Type B pancreatic cell (in vitro differentiated cells): Measurements from ENCODE around the gene DMAC1. TPM values are rescaled to one million over a fixed set of nuclear protein-coding genes. Genes with fewer than 3 reads are reported as not detected.

ENCODE experiments used
- DNase-seq: peaks from one replicate; pipeline ENCODE4 v3.0.0; 2021; ENCODE audit warnings: mixed read lengths; ENCODE audit not compliant: unreplicated experiment; ENCODE audit errors: extremely low spot score
- H3K27ac Mint-ChIP-seq: 2 replicates; pipeline ENCODE4 v1.8.0; 2021; ENCODE audit warnings: mild to moderate bottlenecking, mixed read lengths
- H3K27me3 Mint-ChIP-seq: 2 replicates; pipeline ENCODE4 v1.8.0; 2021; ENCODE audit warnings: mixed read lengths
- H3K36me3 Mint-ChIP-seq: 2 replicates; pipeline ENCODE4 v1.8.0; 2021; ENCODE audit warnings: mixed read lengths
- H3K4me1 Mint-ChIP-seq: one replicate; pipeline ENCODE4 v1.8.0; 2021; ENCODE audit warnings: mixed read lengths; ENCODE audit not compliant: unreplicated experiment
- H3K4me3 Mint-ChIP-seq: 2 replicates; pipeline ENCODE4 v1.8.0; 2021; ENCODE audit warnings: mild to moderate bottlenecking, mixed read lengths
- H3K9me3 Mint-ChIP-seq: 2 replicates; pipeline ENCODE4 v1.8.0; 2021; ENCODE audit warnings: mixed read lengths
- CTCF ChIP-seq: fragments of 200-600 bp; sonication (generic); conservative IDR thresholded peaks from 2 replicates; pipeline ENCODE4 v1.5.0; 2021; ENCODE audit warnings: antibody characterized with exemption, mild to moderate bottlenecking
- total RNA-seq: library from RNA; stranded (reverse); gene quantifications from 2 replicates; pipeline ENCODE4 v1.2.1, GENCODE V29; 2021; ENCODE audit warnings: low replicate concordance

The DMAC1 gene
- total RNA-seq, 1 donor from 2014 or later: 83.9 TPM

GRCh38 chr9:7794196-7794595, 5.4 kb downstream of the DMAC1 start:
- no peak for DNase-seq
- no peak overlapping the region for H3K4me3 Mint-ChIP-seq
- no peak for TF ChIP-seq CTCF
- H3K4me1 Mint-ChIP-seq: peaks cover 30% of the 10 kb centered on the region
- H3K27me3 Mint-ChIP-seq: peaks cover 3% of the 10 kb centered on the region
- H3K27ac Mint-ChIP-seq: no peak overlapping the region
- H3K36me3 Mint-ChIP-seq: peaks cover 38% of the 10 kb centered on the region
- H3K9me3 Mint-ChIP-seq: no peaks in the 10 kb centered on the region

- TF ChIP-seq CTCF: no peak
- no peaks in the 10 kb centered on the region for H3K9me3 Mint-ChIP-seq
- H3K4me3 Mint-ChIP-seq: no peak overlapping the region
- peaks cover 28% of the 10 kb centered on the region for H3K36me3 Mint-ChIP-seq
- DNase-seq: no peak
- peaks cover 3% of the 10 kb centered on the region for H3K27me3 Mint-ChIP-seq
- no peak overlapping the region for H3K27ac Mint-ChIP-seq
- peaks cover 23% of the 10 kb centered on the region for H3K4me1 Mint-ChIP-seq
Measured at GRCh38 chr9:7791394-7791793, 8.2 kb downstream of the DMAC1 start.

- no peak overlapping the region for H3K4me3 Mint-ChIP-seq
- TF ChIP-seq CTCF: no peak
- H3K36me3 Mint-ChIP-seq: peaks cover 22% of the 10 kb centered on the region
- H3K27me3 Mint-ChIP-seq: peaks cover 3% of the 10 kb centered on the region
- no peak overlapping the region for H3K27ac Mint-ChIP-seq
- no peak for DNase-seq
- peaks cover 17% of the 10 kb centered on the region for H3K4me1 Mint-ChIP-seq
- H3K9me3 Mint-ChIP-seq: no peaks in the 10 kb centered on the region
Measured at GRCh38 chr9:7790819-7791182, 8.8 kb downstream of the DMAC1 start.

- Mint-ChIP-seq H3K36me3 (peaks cover 18% of the 10 kb centered on the region), H3K27ac (no peak overlapping the region), H3K9me3 (no peaks in the 10 kb centered on the region), H3K4me3 (no peak overlapping the region), H3K4me1 (peaks cover 13% of the 10 kb centered on the region), H3K27me3 (peaks cover 3% of the 10 kb centered on the region)
- TF ChIP-seq CTCF: no peak
- no peak for DNase-seq
Measured at GRCh38 chr9:7790022-7790818, 9.4 kb downstream of the DMAC1 start.

GRCh38 chr9:7788772-7789171, 10.8 kb downstream of the DMAC1 start:
- H3K27ac Mint-ChIP-seq: no peak overlapping the region
- peaks cover 3% of the 10 kb centered on the region for H3K27me3 Mint-ChIP-seq
- H3K9me3 Mint-ChIP-seq: no peaks in the 10 kb centered on the region
- no peak overlapping the region for H3K4me3 Mint-ChIP-seq
- peaks cover 8% of the 10 kb centered on the region for H3K4me1 Mint-ChIP-seq
- no peak for TF ChIP-seq CTCF
- H3K36me3 Mint-ChIP-seq: peaks cover 18% of the 10 kb centered on the region
- DNase-seq: no peak
